ENCODE data around the gene COL25A1. TPM values are rescaled to one million over a fixed set of nuclear protein-coding genes. Genes with fewer than 3 reads are reported as not detected.
A peak's percentile ranks its signal among the peaks of the same experiment; 100 is the strongest.

Gene COL25A1
- total RNA-seq, 1 donor from 2014 or later, result 10.4 TPM

- Histone ChIP-seq H3K4me1 (ENCODE audit: insufficient read depth, low read length) (no peaks in the 10 kb centered on the region), H3K36me3 (ENCODE audit: insufficient read depth, low read length) (no peaks in the 10 kb centered on the region), H3K27ac (ENCODE audit: low read depth, low read length) (no peak overlapping the region), H3K79me2 (ENCODE audit: insufficient read depth, low read length) (no peaks in the 10 kb centered on the region), H2AFZ (ENCODE audit: low read depth, low read length) (no peak overlapping the region), H3K9me3 (ENCODE audit: insufficient read depth, low read depth, low read length) (no peaks in the 10 kb centered on the region), H4K20me1 (ENCODE audit: insufficient read depth, low read length) (no peaks in the 10 kb centered on the region), H3K27me3 (ENCODE audit: insufficient read depth, low read length) (no peaks in the 10 kb centered on the region), H3K4me3 (ENCODE audit: insufficient read depth, low read depth, low read length) (no peak overlapping the region), H3K4me2 (ENCODE audit: low read length) (no peak overlapping the region), H3K9ac (ENCODE audit: low read length) (no peak overlapping the region)
- no peaks in the 10 kb centered on the region for H3K27me3 Mint-ChIP-seq (ENCODE audit: low read depth, unreplicated experiment)
- H3K27ac Mint-ChIP-seq (ENCODE audit: unreplicated experiment), result no peak overlapping the region
- DNase-seq (ENCODE audit: low read depth) (peak; percentile 26), FAIRE-seq (no peak)
- H3K36me3 Mint-ChIP-seq (ENCODE audit: low read depth, unreplicated experiment), result no peaks in the 10 kb centered on the region
- no peaks in the 10 kb centered on the region for H3K4me1 Mint-ChIP-seq (ENCODE audit: low read depth, unreplicated experiment)
- H3K4me3 Mint-ChIP-seq (ENCODE audit: unreplicated experiment), result no peak overlapping the region
- no peak for TF ChIP-seq EZH2 (IDR thresholded peaks at IDR 0.05; ENCODE audit: insufficient read depth, low read length)
- TF ChIP-seq CTCF (IDR thresholded peaks at IDR 0.05; ENCODE audit: insufficient read depth, low read depth, low read length), result no peak
- no peaks in the 10 kb centered on the region for H3K9me3 Mint-ChIP-seq (ENCODE audit: unreplicated experiment)
These were observed 146.7 kb downstream of the COL25A1 start for GRCh38 chr4:109155682-109156283.

DNA sequence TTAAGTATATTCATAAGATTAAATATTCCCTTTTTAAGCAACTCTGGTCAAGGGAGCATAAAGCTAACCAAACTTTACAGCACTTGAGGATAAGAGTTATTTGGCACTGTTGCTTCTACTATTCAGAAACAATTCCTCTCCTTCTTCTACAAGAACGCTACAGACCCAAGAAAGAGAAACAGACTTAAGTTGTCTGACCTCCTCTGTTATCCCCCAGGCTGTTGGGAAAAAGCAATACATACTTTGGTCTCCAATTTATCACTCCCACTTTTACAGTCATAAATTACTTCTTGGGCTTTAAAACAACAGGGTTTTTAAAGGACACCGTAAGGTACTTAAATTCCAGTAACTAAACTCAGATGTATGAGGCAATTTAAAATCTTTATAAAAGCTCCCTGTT, 147.4 kb downstream of the COL25A1 start:
- Histone ChIP-seq H3K9ac (ENCODE audit: low read length) (no peak overlapping the region), H3K27me3 (ENCODE audit: insufficient read depth, low read length) (no peaks in the 10 kb centered on the region), H2AFZ (ENCODE audit: low read depth, low read length) (no peak overlapping the region), H3K4me3 (ENCODE audit: insufficient read depth, low read depth, low read length) (no peak overlapping the region), H4K20me1 (ENCODE audit: insufficient read depth, low read length) (no peaks in the 10 kb centered on the region), H3K4me2 (ENCODE audit: low read length) (no peak overlapping the region), H3K79me2 (ENCODE audit: insufficient read depth, low read length) (no peaks in the 10 kb centered on the region), H3K9me3 (ENCODE audit: insufficient read depth, low read depth, low read length) (no peaks in the 10 kb centered on the region), H3K27ac (ENCODE audit: low read depth, low read length) (no peak overlapping the region), H3K4me1 (ENCODE audit: insufficient read depth, low read length) (no peaks in the 10 kb centered on the region), H3K36me3 (ENCODE audit: insufficient read depth, low read length) (no peaks in the 10 kb centered on the region)
- H3K27me3 Mint-ChIP-seq (ENCODE audit: low read depth, unreplicated experiment), result no peaks in the 10 kb centered on the region
- no peak overlapping the region for H3K27ac Mint-ChIP-seq (ENCODE audit: unreplicated experiment)
- H3K4me1 Mint-ChIP-seq (ENCODE audit: low read depth, unreplicated experiment), result no peaks in the 10 kb centered on the region
- TF ChIP-seq EZH2 (IDR thresholded peaks at IDR 0.05; ENCODE audit: insufficient read depth, low read length) (no peak), CTCF (IDR thresholded peaks at IDR 0.05; ENCODE audit: insufficient read depth, low read depth, low read length) (no peak)
- no peaks in the 10 kb centered on the region for H3K9me3 Mint-ChIP-seq (ENCODE audit: unreplicated experiment)
- FAIRE-seq, result no peak
- H3K4me3 Mint-ChIP-seq (ENCODE audit: unreplicated experiment), result no peak overlapping the region
- peak; percentile 10 for DNase-seq (ENCODE audit: low read depth)
- H3K36me3 Mint-ChIP-seq (ENCODE audit: low read depth, unreplicated experiment), result no peaks in the 10 kb centered on the region

DNA sequence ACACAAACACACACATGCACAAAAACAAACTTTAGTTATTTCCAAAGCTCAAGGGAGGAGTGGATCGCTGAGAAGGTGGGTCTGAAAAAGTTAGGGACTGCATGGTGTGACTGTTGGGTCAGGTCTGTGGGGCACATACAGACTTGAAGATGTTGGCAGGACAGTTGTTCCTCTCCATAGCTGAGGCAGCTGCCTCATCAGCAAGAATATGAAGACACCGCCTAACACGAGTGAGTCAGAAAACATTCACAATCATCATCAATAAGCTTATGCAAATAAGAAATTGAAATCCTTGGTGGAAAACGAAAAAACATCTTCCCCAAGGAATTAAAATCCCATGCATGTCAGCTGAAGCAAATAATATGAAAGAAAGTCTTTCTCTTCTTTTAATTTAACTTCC, 148.0 kb downstream of the COL25A1 start:
- Mint-ChIP-seq H3K36me3 (ENCODE audit: low read depth, unreplicated experiment) (no peaks in the 10 kb centered on the region), H3K4me1 (ENCODE audit: low read depth, unreplicated experiment) (no peaks in the 10 kb centered on the region), H3K27ac (ENCODE audit: unreplicated experiment) (no peak overlapping the region), H3K27me3 (ENCODE audit: low read depth, unreplicated experiment) (no peaks in the 10 kb centered on the region), H3K9me3 (ENCODE audit: unreplicated experiment) (no peaks in the 10 kb centered on the region), H3K4me3 (ENCODE audit: unreplicated experiment) (no peak overlapping the region)
- no peaks in the 10 kb centered on the region for H3K9me3 ChIP-seq (ENCODE audit: insufficient read depth, low read depth, low read length)
- no peak overlapping the region for H3K4me3 ChIP-seq (ENCODE audit: insufficient read depth, low read depth, low read length)
- H3K36me3 ChIP-seq (ENCODE audit: insufficient read depth, low read length), result no peaks in the 10 kb centered on the region
- no peaks in the 10 kb centered on the region for H3K79me2 ChIP-seq (ENCODE audit: insufficient read depth, low read length)
- H3K27me3 ChIP-seq (ENCODE audit: insufficient read depth, low read length), result no peaks in the 10 kb centered on the region
- no peak for TF ChIP-seq EZH2 (IDR thresholded peaks at IDR 0.05; ENCODE audit: insufficient read depth, low read length)
- no peak for TF ChIP-seq CTCF (IDR thresholded peaks at IDR 0.05; ENCODE audit: insufficient read depth, low read depth, low read length)
- DNase-seq (ENCODE audit: low read depth) (no peak), FAIRE-seq (no peak)
- no peak overlapping the region for H2AFZ ChIP-seq (ENCODE audit: low read depth, low read length)
- no peak overlapping the region for H3K9ac ChIP-seq (ENCODE audit: low read length)
- H3K4me2 ChIP-seq (ENCODE audit: low read length), result no peak overlapping the region
- H3K27ac ChIP-seq (ENCODE audit: low read depth, low read length), result no peak overlapping the region
- no peaks in the 10 kb centered on the region for H4K20me1 ChIP-seq (ENCODE audit: insufficient read depth, low read length)
- no peaks in the 10 kb centered on the region for H3K4me1 ChIP-seq (ENCODE audit: insufficient read depth, low read length)

All from astrocyte (in vitro differentiated cells and primary cell).